Measurements from ENCODE around the gene ERN2. TPM values are rescaled to one million over a fixed set of nuclear protein-coding genes. Genes with fewer than 3 reads are reported as not detected.
A peak's percentile ranks its signal among the peaks of the same experiment; 100 is the strongest.

Gene ERN2
- total and polyA plus RNA-seq, 9 of the 15 experiments (the other 6 are each of a cell fraction or from before 2014, with no cell fraction given), result 0.07 to 1.5 (median 0.51) TPM; not detected in 3

GRCh38 chr16:23711785-23712184, 1.2 kb downstream of the ERN2 start:
- FAIRE-seq, result no peak
- no peak for DNase-seq (ENCODE audit: extremely low read depth in 1 of 4, low spot score in 3 of 4)
- no peak overlapping the region for H2AFZ ChIP-seq (ENCODE audit: low read depth, low read length)
- peaks cover 0 to 10% of the 10 kb centered on the region in 2 experiments; a peak in 2 of 5 replicates for H3K27me3 ChIP-seq (ENCODE audit: control insufficient read depth in 2 of 2, insufficient read depth in 2 of 2, low read length in 2 of 2)
- peaks cover 0 to 11% of the 10 kb centered on the region in 2 experiments; a peak in 2 of 5 replicates for H3K4me1 ChIP-seq (replicated peaks in 1 of 2; ENCODE audit: control insufficient read depth in 2 of 2, insufficient read depth in 2 of 2, low read length in 2 of 2)
- intact Hi-C loops (cut with micrococcal nuclease) (no loop called here), in situ Hi-C loops (cut with MboI) (no loop called here)
- no TSS peak for BruUV-seq (replicated peaks)
- H3K4me2 ChIP-seq (ENCODE audit: insufficient read depth, low read length), result no peak overlapping the region
- no peak for ATAC-seq
- H3K79me2 ChIP-seq (ENCODE audit: control insufficient read depth, insufficient read depth, low read length), result no peaks in the 10 kb centered on the region
- TF ChIP-seq ZBTB5 (IDR thresholded peaks at IDR 0.05), result no peak
- no peak for TF ChIP-seq CREBBP (IDR thresholded peaks at IDR 0.05; ENCODE audit: low read depth, low read length)
- H3K9me1 ChIP-seq (ENCODE audit: control insufficient read depth, insufficient read depth, low read length), result no peaks in the 10 kb centered on the region
- no peak overlapping the region for H3K4me3 ChIP-seq
- no peak overlapping the region for H3K27ac ChIP-seq (ENCODE audit: extremely low read depth, low read depth, low read length)
- no peaks in the 10 kb centered on the region for H3K9me3 ChIP-seq (replicated peaks; ENCODE audit: control insufficient read depth, insufficient read depth, low read depth, low read length)
- 12% methylated on average over 4 of the region's 4 CpGs for WGBS (ENCODE audit: insufficient coverage, low coverage, missing lambda C conversion rate)
- H3K36me3 ChIP-seq (ENCODE audit: control insufficient read depth, insufficient read depth, low read length), result no peaks in the 10 kb centered on the region
- POLR2A ChIA-PET, result interaction anchor here (0.6 to 1.4 kb wide), 4 partner anchors 9 to 740 kb away, joined by 3 to 4 read pairs (median 4); no protein-coding TSS in a partner anchor
- H4K20me1 ChIP-seq (replicated peaks; ENCODE audit: control insufficient read depth, insufficient read depth, low read length), result no peaks in the 10 kb centered on the region
- CTCF ChIA-PET (ENCODE audit: low intra/inter-chr PET ratio), result no interaction called here
- no peak overlapping the region for H3K9ac ChIP-seq (ENCODE audit: insufficient read depth in 1 of 2, low read depth in 2 of 2, low read length in 2 of 2)

- H3K27ac ChIP-seq (ENCODE audit: extremely low read depth, low read depth, low read length), result no peak overlapping the region
- no peak overlapping the region for H3K9ac ChIP-seq (ENCODE audit: insufficient read depth in 1 of 2, low read depth in 2 of 2, low read length in 2 of 2)
- ATAC-seq (no peak), FAIRE-seq (no peak), DNase-seq (ENCODE audit: extremely low read depth in 1 of 4, low spot score in 3 of 4) (no peak)
- CTCF ChIA-PET (ENCODE audit: low intra/inter-chr PET ratio), result no interaction called here
- H3K79me2 ChIP-seq (ENCODE audit: control insufficient read depth, insufficient read depth, low read length), result no peaks in the 10 kb centered on the region
- H3K9me1 ChIP-seq (ENCODE audit: control insufficient read depth, insufficient read depth, low read length), result no peaks in the 10 kb centered on the region
- H4K20me1 ChIP-seq (replicated peaks; ENCODE audit: control insufficient read depth, insufficient read depth, low read length), result no peaks in the 10 kb centered on the region
- BruUV-seq (replicated peaks), result no TSS peak
- TF ChIP-seq PREB (CRISPR knock-in tag; IDR thresholded peaks at IDR 0.05) (no peak), BCOR (IDR thresholded peaks at IDR 0.05) (peak; percentile 74; the same call in 1 of the 2 replicates), SNAPC5 (CRISPR knock-in tag; IDR thresholded peaks at IDR 0.05) (no peak), RBM25 (IDR thresholded peaks at IDR 0.05; ENCODE audit: low read depth, low read length, severe bottlenecking) (peak; percentile 64), TFAM (CRISPR knock-in tag; conservative IDR thresholded peaks at IDR 0.05) (no peak)
- no peaks in the 10 kb centered on the region for H3K36me3 ChIP-seq (ENCODE audit: control insufficient read depth, insufficient read depth, low read length)
- H3K27me3 ChIP-seq (ENCODE audit: control insufficient read depth in 2 of 2, insufficient read depth in 2 of 2, low read length in 2 of 2), result peaks cover 0 to 10% of the 10 kb centered on the region in 2 experiments; a peak in 2 of 5 replicates
- intact Hi-C loops (cut with micrococcal nuclease) (no loop called here), in situ Hi-C loops (cut with MboI) (no loop called here)
- H2AFZ ChIP-seq (ENCODE audit: low read depth, low read length), result no peak overlapping the region
- no peak overlapping the region for H3K4me3 ChIP-seq
- POLR2A ChIA-PET, result interaction anchor here (0.6 to 1.3 kb wide), 4 partner anchors 13 to 47 kb away, joined by 3 to 5 read pairs (median 3); no protein-coding TSS in a partner anchor
- 3% methylated on average over 3 of the region's 3 CpGs for WGBS (ENCODE audit: insufficient coverage, low coverage, missing lambda C conversion rate)
- H3K4me2 ChIP-seq (ENCODE audit: insufficient read depth, low read length), result no peak overlapping the region
- peaks cover 0 to 11% of the 10 kb centered on the region in 2 experiments; a peak in 2 of 5 replicates for H3K4me1 ChIP-seq (replicated peaks in 1 of 2; ENCODE audit: control insufficient read depth in 2 of 2, insufficient read depth in 2 of 2, low read length in 2 of 2)
- H3K9me3 ChIP-seq (replicated peaks; ENCODE audit: control insufficient read depth, insufficient read depth, low read depth, low read length), result no peaks in the 10 kb centered on the region
Observed at GRCh38 chr16:23710504-23710903, 2.5 kb downstream of the ERN2 start.
